ENCODE measurements around the gene IFNK.

Gene IFNK

DNA sequence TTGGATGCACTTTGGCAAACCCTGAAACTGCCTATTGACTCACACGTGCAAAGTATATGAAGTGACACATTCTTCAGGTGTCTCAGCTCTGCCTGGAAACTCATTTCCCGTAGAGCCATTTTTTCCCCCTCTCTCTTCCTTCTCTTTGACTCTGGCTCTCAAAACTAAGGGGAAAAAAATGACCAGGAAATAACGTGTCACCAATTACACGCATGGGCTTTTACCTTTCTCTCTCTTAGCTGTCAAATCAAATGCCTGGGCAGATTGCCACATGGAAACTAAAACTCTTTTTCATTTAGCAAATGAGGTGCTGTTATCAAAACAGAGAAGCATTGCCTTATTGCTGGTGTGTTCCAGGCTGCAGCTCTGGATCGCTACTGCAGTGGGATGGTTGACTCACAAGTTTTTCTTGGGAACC, 18.3 kb upstream of the IFNK start:
- TF ChIP-seq, protein P1, sequence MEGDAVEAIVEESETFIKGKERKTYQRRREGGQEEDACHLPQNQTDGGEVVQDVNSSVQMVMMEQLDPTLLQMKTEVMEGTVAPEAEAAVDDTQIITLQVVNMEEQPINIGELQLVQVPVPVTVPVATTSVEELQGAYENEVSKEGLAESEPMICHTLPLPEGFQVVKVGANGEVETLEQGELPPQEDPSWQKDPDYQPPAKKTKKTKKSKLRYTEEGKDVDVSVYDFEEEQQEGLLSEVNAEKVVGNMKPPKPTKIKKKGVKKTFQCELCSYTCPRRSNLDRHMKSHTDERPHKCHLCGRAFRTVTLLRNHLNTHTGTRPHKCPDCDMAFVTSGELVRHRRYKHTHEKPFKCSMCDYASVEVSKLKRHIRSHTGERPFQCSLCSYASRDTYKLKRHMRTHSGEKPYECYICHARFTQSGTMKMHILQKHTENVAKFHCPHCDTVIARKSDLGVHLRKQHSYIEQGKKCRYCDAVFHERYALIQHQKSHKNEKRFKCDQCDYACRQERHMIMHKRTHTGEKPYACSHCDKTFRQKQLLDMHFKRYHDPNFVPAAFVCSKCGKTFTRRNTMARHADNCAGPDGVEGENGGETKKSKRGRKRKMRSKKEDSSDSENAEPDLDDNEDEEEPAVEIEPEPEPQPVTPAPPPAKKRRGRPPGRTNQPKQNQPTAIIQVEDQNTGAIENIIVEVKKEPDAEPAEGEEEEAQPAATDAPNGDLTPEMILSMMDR (IDR thresholded peaks at IDR 0.05; ENCODE audit: control insufficient read depth, insufficient read depth, low read depth, low read length, missing control alignments): no peak
- no peak overlapping the region for H3K4me3 ChIP-seq (ENCODE audit: control insufficient read depth, low read depth, low read length)
- DNase-seq (ENCODE audit: low read depth): no peak

DNA sequence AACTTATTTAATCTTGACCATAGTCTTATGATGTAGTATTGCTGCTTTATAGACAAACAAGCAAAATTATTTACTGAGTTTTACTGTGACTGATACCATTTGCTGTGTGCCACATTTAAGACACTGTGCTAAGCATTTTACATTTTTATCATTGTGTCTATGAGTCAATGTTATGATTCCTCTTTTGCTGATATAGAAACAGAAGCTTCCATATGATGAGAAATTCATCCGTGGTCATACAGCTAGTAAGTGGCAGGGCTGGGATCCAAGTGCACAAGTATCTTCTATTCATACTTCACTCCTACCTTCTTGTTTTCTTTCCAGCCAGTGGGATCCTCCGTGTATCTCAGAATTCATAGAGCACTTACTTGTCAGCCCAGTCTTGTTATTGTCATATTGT, 17.1 kb upstream of the IFNK start:
- TF ChIP-seq, protein P1 (IDR thresholded peaks at IDR 0.05; ENCODE audit: control insufficient read depth, insufficient read depth, low read depth, low read length, missing control alignments): no peak
- no peak overlapping the region for H3K4me3 ChIP-seq (ENCODE audit: control insufficient read depth, low read depth, low read length)
- no peak for DNase-seq (ENCODE audit: low read depth)

DNA sequence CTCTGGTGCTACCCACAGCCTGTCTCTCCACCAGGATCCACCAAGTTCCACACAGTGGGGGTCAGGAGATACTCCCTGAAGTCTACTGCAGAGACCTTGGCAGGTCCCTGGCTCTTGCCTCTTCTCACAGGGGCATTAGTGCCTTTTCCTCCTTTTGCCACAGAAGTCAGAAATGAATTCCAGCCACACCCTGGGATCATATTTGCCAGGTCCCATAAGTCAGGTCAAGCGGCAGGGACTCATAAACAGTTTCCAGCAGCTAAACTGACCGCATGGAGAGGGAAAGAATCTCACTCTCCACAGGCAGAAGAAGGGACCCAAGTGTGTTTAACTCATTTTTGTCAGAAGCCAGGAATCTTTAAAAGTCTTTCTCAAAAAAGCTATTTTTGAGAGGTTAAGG, 13.3 kb upstream of the IFNK start:
- DNase-seq (ENCODE audit: low read depth): no peak
- TF ChIP-seq, protein P1 (IDR thresholded peaks at IDR 0.05; ENCODE audit: control insufficient read depth, insufficient read depth, low read depth, low read length, missing control alignments): no peak
- H3K4me3 ChIP-seq (ENCODE audit: control insufficient read depth, low read depth, low read length): no peak overlapping the region

DNA sequence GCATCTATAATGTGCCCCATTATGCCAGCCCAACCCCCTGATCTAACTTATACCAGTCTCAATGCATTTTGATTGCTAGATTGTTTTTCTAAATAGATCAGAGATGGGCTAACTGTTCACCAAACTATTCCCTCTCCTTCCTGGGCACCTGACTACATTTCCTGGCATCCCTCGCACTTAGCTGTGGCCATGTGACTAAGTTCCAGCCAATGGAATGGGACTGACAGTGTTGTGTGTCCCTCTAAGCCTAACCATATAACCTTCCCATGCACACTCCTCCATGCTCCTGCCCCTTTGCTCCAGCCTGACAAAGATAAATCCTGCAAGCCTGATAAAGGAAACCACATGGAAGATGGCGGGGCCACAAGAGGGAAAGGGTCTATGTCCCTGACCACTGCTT, 12.3 kb upstream of the IFNK start:
- TF ChIP-seq, protein P1 (IDR thresholded peaks at IDR 0.05; ENCODE audit: control insufficient read depth, insufficient read depth, low read depth, low read length, missing control alignments): no peak
- DNase-seq (ENCODE audit: low read depth): no peak
- no peak overlapping the region for H3K4me3 ChIP-seq (ENCODE audit: control insufficient read depth, low read depth, low read length)

DNA sequence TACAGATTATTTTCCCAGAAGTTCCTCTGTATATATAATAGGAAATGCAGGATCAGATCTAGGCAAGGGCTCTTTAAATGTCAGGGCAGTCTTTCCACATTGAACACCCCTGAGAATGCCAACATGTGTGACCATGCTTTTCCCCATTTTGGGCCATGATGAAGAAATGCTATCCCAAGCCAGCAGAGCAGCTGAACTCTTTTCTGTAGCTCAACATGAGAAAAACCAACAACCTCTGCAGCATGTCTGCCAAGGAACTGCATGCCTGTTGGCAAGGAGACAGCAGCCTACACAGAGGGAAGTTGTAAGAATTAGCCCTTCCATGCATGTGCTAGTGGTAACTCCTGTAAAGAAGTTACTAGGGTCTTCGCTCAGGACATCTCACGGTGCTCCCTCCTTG, 9.5 kb upstream of the IFNK start:
- TF ChIP-seq, protein P1 (IDR thresholded peaks at IDR 0.05; ENCODE audit: control insufficient read depth, insufficient read depth, low read depth, low read length, missing control alignments): no peak

DNA sequence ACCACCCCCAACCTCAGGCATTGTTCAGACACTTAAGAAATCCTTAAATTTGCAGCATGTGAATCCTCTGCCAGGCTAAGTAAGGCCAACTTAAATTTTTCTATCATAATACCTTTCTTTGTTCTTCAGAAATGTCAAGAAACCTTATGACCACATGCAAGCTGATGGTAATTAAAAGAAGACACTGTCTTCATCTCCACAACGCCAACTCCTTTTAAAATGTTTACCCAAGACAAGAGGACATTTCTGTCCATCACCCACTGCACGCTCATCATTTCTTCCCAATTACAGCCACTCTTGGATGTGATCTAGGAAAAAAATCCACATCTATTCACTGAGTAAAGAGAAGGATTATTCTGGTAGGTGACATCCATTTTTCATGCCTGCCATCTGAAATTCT, 6.1 kb upstream of the IFNK start:
- H3K4me3 ChIP-seq (ENCODE audit: control insufficient read depth, low read depth, low read length): no peak overlapping the region
- TF ChIP-seq, protein P1 (IDR thresholded peaks at IDR 0.05; ENCODE audit: control insufficient read depth, insufficient read depth, low read depth, low read length, missing control alignments): no peak
- no peak for DNase-seq (ENCODE audit: low read depth)

More for the DNA sequence above, 9.5 kb upstream of the IFNK start:
- no peak for DNase-seq (ENCODE audit: low read depth)
- H3K4me3 ChIP-seq (ENCODE audit: control insufficient read depth, low read depth, low read length): no peak overlapping the region

DNA sequence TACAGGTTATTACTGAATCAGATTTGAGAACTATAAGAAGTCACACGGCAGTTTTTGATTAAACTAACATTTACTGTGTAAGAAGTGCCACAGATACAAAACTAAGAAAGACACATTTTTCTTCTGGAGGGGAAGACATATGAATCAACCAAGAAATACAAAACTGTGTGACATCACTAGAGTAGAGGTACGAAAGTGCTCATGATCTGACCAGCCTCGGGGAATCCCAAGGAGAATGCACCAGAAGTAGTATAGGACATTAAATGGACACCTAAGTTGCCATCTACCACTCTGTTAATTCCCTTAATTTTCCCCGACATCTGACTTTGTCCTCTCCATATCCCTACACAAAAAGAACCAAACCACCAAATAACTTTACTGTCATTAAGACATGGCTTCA, 5.3 kb upstream of the IFNK start:
- H3K4me3 ChIP-seq (ENCODE audit: control insufficient read depth, low read depth, low read length): no peak overlapping the region
- DNase-seq (ENCODE audit: low read depth): no peak
- TF ChIP-seq, protein P1 (IDR thresholded peaks at IDR 0.05; ENCODE audit: control insufficient read depth, insufficient read depth, low read depth, low read length, missing control alignments): no peak

Data from AG09309 (cell line).